IMR-90 (cell line): Measurements from ENCODE around the gene LDAF1. TPM values are rescaled to one million over a fixed set of nuclear protein-coding genes. Genes with fewer than 3 reads are reported as not detected.

Experiments
- ATAC-seq: fragments of 200-7000 bp; cut with Tn5 transposase; 2 replicates; pipeline ENCODE4 v1.9.1; 2020; ENCODE audit warnings: low read depth, mild to moderate bottlenecking, moderate library complexity
- BruUV-seq: library from RNA; stranded (reverse); fragments of 400-500 nt; replicated peaks from 2 replicates; lab custom pipeline; 2021; lab: Mats Ljungman, UMichigan
- CTCF ChIA-PET: fragments of 300-600 bp; formaldehyde crosslinking; extraction: SDS; loops from one replicate; lab custom pipeline; 2021; ENCODE audit warnings: antibody characterized with exemption; lab: Yijun Ruan, JAX
- POLR2A ChIA-PET: fragments of 300-600 bp; sonication (Branson Sonifier 250); formaldehyde crosslinking; loops from one replicate; lab custom pipeline; 2022; ENCODE audit warnings: antibody characterized with exemption; ENCODE audit not compliant: unreplicated experiment; lab: Charles Lee
- DNase-seq: peaks from one replicate; pipeline ENCODE4 v3.0.0; 2013
- H2AFZ ChIP-seq: replicated peaks from 2 replicates; pipeline ENCODE3; 2013; ENCODE audit warnings: low read length, mild to moderate bottlenecking; ENCODE audit not compliant: poor library complexity
- H2AK5ac ChIP-seq: 2 replicates; pipeline ENCODE4 v1.6.1; 2013; ENCODE audit warnings: low read depth, low read length, inconsistent platforms
- H2AK9ac ChIP-seq: replicated peaks from 2 replicates; pipeline ENCODE3; 2013; ENCODE audit warnings: mild to moderate bottlenecking, low read depth, low read length, moderate library complexity; ENCODE audit not compliant: poor library complexity
- H2BK120ac ChIP-seq: 2 replicates; pipeline ENCODE4 v1.6.1; 2013; ENCODE audit warnings: low read depth, low read length, inconsistent platforms
- H2BK15ac ChIP-seq: 3 replicates; pipeline ENCODE4 v1.6.1; 2013; ENCODE audit warnings: low read depth, low read length, inconsistent platforms
- H2BK20ac ChIP-seq: 2 replicates; pipeline ENCODE4 v1.6.1; 2013; ENCODE audit warnings: low read depth, mild to moderate bottlenecking, inconsistent platforms, low read length, moderate library complexity
- H2BK5ac ChIP-seq: 2 replicates; pipeline ENCODE4 v1.6.1; 2013; ENCODE audit warnings: mild to moderate bottlenecking, low read depth, low read length, inconsistent platforms; ENCODE audit not compliant: poor library complexity, severe bottlenecking
- H3K14ac ChIP-seq: replicated peaks from 2 replicates; pipeline ENCODE4 v1.6.1; 2013; ENCODE audit warnings: low read depth, low read length, inconsistent platforms
- H3K18ac ChIP-seq: 2 replicates; pipeline ENCODE4 v1.6.1; 2013; ENCODE audit warnings: low read depth, low read length, control low read depth
- H3K23ac ChIP-seq: 2 replicates; pipeline ENCODE4 v1.6.1; 2013; ENCODE audit warnings: low read depth, low read length, inconsistent platforms
- H3K27ac ChIP-seq: 2 replicates; pipeline ENCODE4 v1.5.1; 2013; ENCODE audit warnings: mild to moderate bottlenecking, control low read depth, low read length; ENCODE audit not compliant: insufficient read depth
- H3K27me3 ChIP-seq: 2 replicates; pipeline ENCODE4 v1.6.1; 2013; ENCODE audit warnings: low read length; ENCODE audit not compliant: control insufficient read depth, insufficient read depth
- H3K36me3 ChIP-seq: 2 replicates; pipeline ENCODE4 v1.6.1; 2013; ENCODE audit warnings: low read length, mixed read lengths; ENCODE audit not compliant: control insufficient read depth, insufficient read depth
- H3K4ac ChIP-seq: 2 replicates; pipeline ENCODE4 v1.6.1; 2013; ENCODE audit warnings: low read depth, low read length, inconsistent platforms
- H3K4me1 ChIP-seq: 2 replicates; pipeline ENCODE4 v1.6.1; 2013; ENCODE audit warnings: low read length, mixed read lengths; ENCODE audit not compliant: control insufficient read depth, insufficient read depth
- H3K4me2 ChIP-seq: 2 replicates; pipeline ENCODE4 v1.6.1; 2013; ENCODE audit warnings: low read depth, mild to moderate bottlenecking, control low read depth, low read length, moderate library complexity
- H3K4me3 ChIP-seq: 2 replicates; pipeline ENCODE4 v1.5.1; 2013; ENCODE audit warnings: low read depth, mild to moderate bottlenecking, control low read depth, low read length, moderate library complexity; ENCODE audit not compliant: insufficient read depth
- H3K56ac ChIP-seq: 2 replicates; pipeline ENCODE4 v1.6.1; 2013; ENCODE audit warnings: low read length, inconsistent platforms; ENCODE audit not compliant: insufficient read depth; ENCODE audit errors: extremely low read depth
- H3K79me1 ChIP-seq, 2 experiments: 2 replicates each; pipeline ENCODE4 v1.6.1; 2013; ENCODE audit warnings: low read length in 2 of 2, inconsistent platforms in 1 of 2, low read depth in 1 of 2
- H3K9ac ChIP-seq: 2 replicates; pipeline ENCODE4 v1.6.1; 2013; ENCODE audit warnings: low read depth, low read length, control low read depth
- H3K9me1 ChIP-seq: 2 replicates; pipeline ENCODE4 v1.6.1; 2013; ENCODE audit warnings: low read length, inconsistent platforms; ENCODE audit not compliant: insufficient read depth
- H3K9me3 ChIP-seq: 2 replicates; pipeline ENCODE4 v1.6.1; 2013; ENCODE audit warnings: low read length; ENCODE audit not compliant: control insufficient read depth, insufficient read depth
- H4K20me1 ChIP-seq: 2 replicates; pipeline ENCODE4 v1.6.1; 2013; ENCODE audit warnings: low read length, inconsistent platforms; ENCODE audit not compliant: insufficient read depth
- H4K5ac ChIP-seq: 2 replicates; pipeline ENCODE4 v1.6.1; 2013; ENCODE audit warnings: mild to moderate bottlenecking, low read depth, low read length, control low read depth
- H4K8ac ChIP-seq, 2 experiments: 2 replicates each; pipeline ENCODE4 v1.6.1; 2013; ENCODE audit warnings: low read depth in 2 of 2, low read length in 2 of 2, control low read depth in 1 of 2, inconsistent platforms in 1 of 2
- H4K91ac ChIP-seq: 2 replicates; pipeline ENCODE4 v1.6.1; 2013; ENCODE audit warnings: low read depth, low read length, inconsistent platforms; ENCODE audit not compliant: insufficient read depth
- BHLHE40 ChIP-seq: fragments of 150-350 bp; IDR thresholded peaks from 2 replicates; pipeline ENCODE4 v1.6.1; 2016; ENCODE audit warnings: mild to moderate bottlenecking, low read depth, low read length
- CEBPB ChIP-seq: IDR thresholded peaks from 2 replicates; pipeline ENCODE4 v1.6.1; 2012; ENCODE audit warnings: low read depth, low read length, improper control_type of control experiment
- CHD1 ChIP-seq: IDR thresholded peaks from 2 replicates; pipeline ENCODE4 v1.6.1; 2012; ENCODE audit warnings: low read depth, low read length, improper control_type of control experiment
- CTCF ChIP-seq: conservative IDR thresholded peaks from 2 replicates; pipeline ENCODE4 v1.5.1; 2012; ENCODE audit warnings: mild to moderate bottlenecking, low read depth, low read length, improper control_type of control experiment
- ELK1 ChIP-seq: fragments of 150-350 bp; IDR thresholded peaks from 2 replicates; pipeline ENCODE4 v1.6.1; 2016; ENCODE audit warnings: low read depth, mild to moderate bottlenecking, low read length, moderate library complexity, borderline replicate concordance
- FOS ChIP-seq: fragments of 150-350 bp; IDR thresholded peaks from 2 replicates; pipeline ENCODE4 v1.6.1; 2016; ENCODE audit warnings: low read depth, low read length
- MAFK ChIP-seq: IDR thresholded peaks from 2 replicates; pipeline ENCODE4 v1.6.1; 2012; ENCODE audit warnings: low read depth, low read length, improper control_type of control experiment
- MAZ ChIP-seq: IDR thresholded peaks from 2 replicates; pipeline ENCODE4 v1.6.1; 2012; ENCODE audit warnings: low read depth, mild to moderate bottlenecking, low read length, improper control_type of control experiment, moderate library complexity, borderline replicate concordance
- MXI1 ChIP-seq: IDR thresholded peaks from 2 replicates; pipeline ENCODE4 v1.6.1; 2012; ENCODE audit warnings: low read depth, mild to moderate bottlenecking, low read length, moderate library complexity, borderline replicate concordance
- NFE2L2 ChIP-seq: fragments of 150-350 bp; IDR thresholded peaks from 2 replicates; pipeline ENCODE4 v1.6.1; 2016; ENCODE audit warnings: low read depth, mild to moderate bottlenecking, low read length
- POLR2A ChIP-seq: IDR thresholded peaks from 2 replicates; pipeline ENCODE4 v1.6.1; 2012; ENCODE audit warnings: mild to moderate bottlenecking, low read depth, low read length
- RAD21 ChIP-seq: IDR thresholded peaks from 2 replicates; pipeline ENCODE4 v1.6.1; 2012; ENCODE audit warnings: low read length, improper control_type of control experiment
- RCOR1 ChIP-seq: IDR thresholded peaks from 2 replicates; pipeline ENCODE4 v1.6.1; 2012; ENCODE audit warnings: mild to moderate bottlenecking, low read length, improper control_type of control experiment; ENCODE audit not compliant: insufficient replicate concordance
- RFX5 ChIP-seq: IDR thresholded peaks from 2 replicates; pipeline ENCODE4 v1.8.0; 2012; ENCODE audit warnings: low read depth, mild to moderate bottlenecking, low read length, moderate library complexity
- SMC3 ChIP-seq: fragments of 150-350 bp; IDR thresholded peaks from 2 replicates; pipeline ENCODE4 v1.6.1; 2016; ENCODE audit warnings: low read depth, mild to moderate bottlenecking, antibody characterized with exemption, low read length, moderate library complexity
- USF2 ChIP-seq: fragments of 150-350 bp; IDR thresholded peaks from 2 replicates; pipeline ENCODE4 v1.6.1; 2017; ENCODE audit warnings: mild to moderate bottlenecking, antibody characterized with exemption, low read length, low read depth
- WGBS, 2 experiments: methylation state at CpG; one replicate each; pipeline versions ENCODE4 v1.1.5 to v1.1.7; 2013; ENCODE audit warnings: missing lambda C conversion rate in 2 of 2; ENCODE audit not compliant: insufficient read length in 1 of 2; ENCODE audit errors: extremely low coverage in 2 of 2; 5-methylcytosine and 5-hydroxymethylcytosine counted together
- dilution Hi-C: fragments of 300-500 bp; cut with HindIII; formaldehyde crosslinking; loops from one replicate; pipeline ENCODE4 v1.14.3; 2018; ENCODE audit warnings: low sequenced_read_pairs; ENCODE audit not compliant: unreplicated experiment
- in situ Hi-C: fragments of 300-500 bp; cut with MboI; formaldehyde crosslinking; loops from 3 replicates; pipeline ENCODE4 v1.14.3; 2019; ENCODE audit warnings: low sequenced_read_pairs, inconsistent platforms, mixed read lengths
- intact Hi-C: fragments of 100-400 bp; cut with micrococcal nuclease; formaldehyde crosslinking; loops from 2 replicates; pipeline ENCODE4 v1.10.0; 2022
- polyA plus RNA-seq, 3 experiments: library from polyadenylated mRNA; depleted of rRNA; stranded (reverse); fragments of >200 nt; gene quantifications; 2 replicates each; pipeline ENCODE4 v1.2.3, GENCODE V29; 2012; ENCODE audit warnings: low replicate concordance in 1 of 3
- total RNA-seq: library from RNA; depleted of rRNA; stranded (reverse); fragments of >200 nt; gene quantifications from 2 replicates; pipeline ENCODE4 v1.2.3, GENCODE V29; 2012

LDAF1 gene
- total and polyA plus RNA-seq, 2 of the 4 experiments (the other 2 are of a cell fraction), result 21.0 to 62.2 TPM

- Histone ChIP-seq H2BK120ac (0 out of 2 replicates have a peak overlapping the region, but pooled peaks have one; percentile 93), H4K8ac (peak overlapping the region; percentile 89 to 95; a peak in 2 of 4 replicates), H3K27ac (no peak overlapping the region), H2BK5ac (no peak overlapping the region), H2BK15ac (no peak overlapping the region), H3K14ac (peak overlapping the region; percentile 86; the same call in 1 of the 2 replicates), H3K56ac (no peak overlapping the region), H4K20me1 (peaks cover 3% of the 10 kb centered on the region; the same call in 1 of the 2 replicates), H2AFZ (peak overlapping the region; percentile 94), H2BK20ac (peak overlapping the region; percentile 25; the same call in 1 of the 2 replicates), H4K5ac (no peak overlapping the region), H3K9me1 (peaks cover 2% of the 10 kb centered on the region; the same call in 1 of the 2 replicates), H3K36me3 (0 out of 2 replicates have a peak, but pooled peaks cover 5% of the 10 kb centered on the region), H3K9me3 (no peaks in the 10 kb centered on the region), H4K91ac (no peak overlapping the region), H3K4ac (peak overlapping the region; percentile 91), H3K18ac (no peak overlapping the region), H3K4me2 (no peak overlapping the region), H3K4me1 (peaks cover 8% of the 10 kb centered on the region), H3K27me3 (no peaks in the 10 kb centered on the region), H2AK9ac (peak overlapping the region; percentile 56), H3K23ac (no peak overlapping the region), H3K79me1 (peaks cover 0 to 24% of the 10 kb centered on the region in 2 experiments; a peak in 3 of 4 replicates), H2AK5ac (peak overlapping the region; percentile 71), H3K9ac (no peak overlapping the region), H3K4me3 (no peak overlapping the region)
- dilution Hi-C loops (no loop called here), intact Hi-C loops (loop anchor here (1.0 to 5.0 kb wide), 4 partner anchors 125 to 351 kb away; partner anchors contain the start of genes DCUN1D3, ERI2, LYRM1 and REXO5), in situ Hi-C loops (loop anchor here (5.0 to 25.0 kb wide), 3 partner anchors 140 to 1180 kb away; no protein-coding TSS in a partner anchor)
- TF ChIP-seq ELK1 (no peak), USF2 (no peak), MAFK (no peak), RFX5 (no peak), CEBPB (no peak), NFE2L2 (no peak), SMC3 (no peak), POLR2A (no peak), MAZ (no peak), RAD21 (no peak), CHD1 (no peak), BHLHE40 (no peak), RCOR1 (no peak), MXI1 (no peak), FOS (no peak), CTCF (no peak)
- ChIA-PET POLR2A (no interaction called here), CTCF (interaction anchor here (0.6 to 3.1 kb wide), 3 partner anchors 13 to 143 kb away, joined by 3 to 15 read pairs (median 5); no protein-coding TSS in a partner anchor)
- no TSS peak for BruUV-seq
- ATAC-seq (no peak), DNase-seq (no peak)
- WGBS, 2 experiments, result no CpG with 5 or more reads among the region's 5 CpGs
Measured at GRCh38 chr16:21157632-21158031, 842 bp upstream of the LDAF1 start.
